PFSK-1 (cell line): ENCODE measurements around the gene PHYHIPL.

Experiments
- FOXP2 ChIP-seq: optimal IDR thresholded peaks from 2 replicates; pipeline ENCODE3; 2011; ENCODE audit warnings: borderline replicate concordance, control low read depth, inconsistent platforms; ENCODE audit not compliant: insufficient read depth; ENCODE audit errors: extremely low read length, extremely low read depth
- POLR2AphosphoS5 ChIP-seq: IDR thresholded peaks from 2 replicates; pipeline ENCODE4 v1.6.1; 2012; ENCODE audit warnings: low read depth, mild to moderate bottlenecking, control low read depth, low read length, moderate library complexity
- SIN3A ChIP-seq: IDR thresholded peaks from 2 replicates; pipeline ENCODE4 v1.6.1; 2012; ENCODE audit warnings: mild to moderate bottlenecking, low read length, moderate library complexity, borderline replicate concordance; ENCODE audit not compliant: insufficient read depth
- TAF1 ChIP-seq: IDR thresholded peaks from 2 replicates; pipeline ENCODE4 v1.6.1; 2012; ENCODE audit warnings: low read length, control low read depth, borderline replicate concordance; ENCODE audit not compliant: insufficient read depth
- TF ChIP-seq, protein P1 (sequence below), 2 experiments: IDR thresholded peaks; 2 replicates each; pipeline versions ENCODE4 v1.6.1 to v1.8.0; 2011 to 2012; ENCODE audit warnings: low read depth in 2 of 2, low read length in 2 of 2, control low read depth in 1 of 2, inconsistent platforms in 1 of 2, mild to moderate bottlenecking in 1 of 2, moderate library complexity in 1 of 2; ENCODE audit not compliant: insufficient read depth in 1 of 2

The PHYHIPL gene

DNA sequence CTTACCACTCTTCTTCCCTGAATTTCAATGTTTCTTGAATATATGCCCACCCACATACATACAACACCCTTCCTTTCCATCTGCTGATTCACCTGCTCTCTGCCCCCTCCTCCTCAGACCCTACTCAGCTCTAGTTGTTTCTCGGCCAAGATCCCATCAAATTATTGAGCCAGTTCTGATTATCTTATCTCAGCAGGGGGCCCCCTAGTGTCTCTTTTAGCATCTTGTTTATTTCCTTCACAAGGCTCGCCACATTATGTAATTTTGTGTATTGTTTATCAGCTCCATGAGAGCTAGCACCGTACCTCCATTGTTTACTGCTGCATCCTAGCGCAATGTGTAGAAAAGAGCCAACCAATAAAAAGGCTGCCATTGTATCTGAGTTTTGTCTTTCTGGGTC is 114.0 kb downstream of the PHYHIPL start:
- TF ChIP-seq FOXP2 (no peak), TAF1 (no peak), SIN3A (no peak), POLR2AphosphoS5 (no peak)
- TF ChIP-seq, protein P1, sequence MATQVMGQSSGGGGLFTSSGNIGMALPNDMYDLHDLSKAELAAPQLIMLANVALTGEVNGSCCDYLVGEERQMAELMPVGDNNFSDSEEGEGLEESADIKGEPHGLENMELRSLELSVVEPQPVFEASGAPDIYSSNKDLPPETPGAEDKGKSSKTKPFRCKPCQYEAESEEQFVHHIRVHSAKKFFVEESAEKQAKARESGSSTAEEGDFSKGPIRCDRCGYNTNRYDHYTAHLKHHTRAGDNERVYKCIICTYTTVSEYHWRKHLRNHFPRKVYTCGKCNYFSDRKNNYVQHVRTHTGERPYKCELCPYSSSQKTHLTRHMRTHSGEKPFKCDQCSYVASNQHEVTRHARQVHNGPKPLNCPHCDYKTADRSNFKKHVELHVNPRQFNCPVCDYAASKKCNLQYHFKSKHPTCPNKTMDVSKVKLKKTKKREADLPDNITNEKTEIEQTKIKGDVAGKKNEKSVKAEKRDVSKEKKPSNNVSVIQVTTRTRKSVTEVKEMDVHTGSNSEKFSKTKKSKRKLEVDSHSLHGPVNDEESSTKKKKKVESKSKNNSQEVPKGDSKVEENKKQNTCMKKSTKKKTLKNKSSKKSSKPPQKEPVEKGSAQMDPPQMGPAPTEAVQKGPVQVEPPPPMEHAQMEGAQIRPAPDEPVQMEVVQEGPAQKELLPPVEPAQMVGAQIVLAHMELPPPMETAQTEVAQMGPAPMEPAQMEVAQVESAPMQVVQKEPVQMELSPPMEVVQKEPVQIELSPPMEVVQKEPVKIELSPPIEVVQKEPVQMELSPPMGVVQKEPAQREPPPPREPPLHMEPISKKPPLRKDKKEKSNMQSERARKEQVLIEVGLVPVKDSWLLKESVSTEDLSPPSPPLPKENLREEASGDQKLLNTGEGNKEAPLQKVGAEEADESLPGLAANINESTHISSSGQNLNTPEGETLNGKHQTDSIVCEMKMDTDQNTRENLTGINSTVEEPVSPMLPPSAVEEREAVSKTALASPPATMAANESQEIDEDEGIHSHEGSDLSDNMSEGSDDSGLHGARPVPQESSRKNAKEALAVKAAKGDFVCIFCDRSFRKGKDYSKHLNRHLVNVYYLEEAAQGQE (IDR thresholded peaks at IDR 0.05; ENCODE audit: insufficient read depth in 1 of 2, low read depth in 2 of 2, low read length in 2 of 2), result no peak
